NCI-H69 (cell line): ENCODE results near the gene FOLR2.
"Not testable (repeated sequence)": the region's sequence is repeated elsewhere in the genome, so short reads cannot be mapped to it uniquely, and the experiment has no call there.

Experiments
- DNase-seq: peaks from one replicate; lab custom pipeline; 2025; lab: John Stamatoyannopoulos, UW

The FOLR2 gene

DNA sequence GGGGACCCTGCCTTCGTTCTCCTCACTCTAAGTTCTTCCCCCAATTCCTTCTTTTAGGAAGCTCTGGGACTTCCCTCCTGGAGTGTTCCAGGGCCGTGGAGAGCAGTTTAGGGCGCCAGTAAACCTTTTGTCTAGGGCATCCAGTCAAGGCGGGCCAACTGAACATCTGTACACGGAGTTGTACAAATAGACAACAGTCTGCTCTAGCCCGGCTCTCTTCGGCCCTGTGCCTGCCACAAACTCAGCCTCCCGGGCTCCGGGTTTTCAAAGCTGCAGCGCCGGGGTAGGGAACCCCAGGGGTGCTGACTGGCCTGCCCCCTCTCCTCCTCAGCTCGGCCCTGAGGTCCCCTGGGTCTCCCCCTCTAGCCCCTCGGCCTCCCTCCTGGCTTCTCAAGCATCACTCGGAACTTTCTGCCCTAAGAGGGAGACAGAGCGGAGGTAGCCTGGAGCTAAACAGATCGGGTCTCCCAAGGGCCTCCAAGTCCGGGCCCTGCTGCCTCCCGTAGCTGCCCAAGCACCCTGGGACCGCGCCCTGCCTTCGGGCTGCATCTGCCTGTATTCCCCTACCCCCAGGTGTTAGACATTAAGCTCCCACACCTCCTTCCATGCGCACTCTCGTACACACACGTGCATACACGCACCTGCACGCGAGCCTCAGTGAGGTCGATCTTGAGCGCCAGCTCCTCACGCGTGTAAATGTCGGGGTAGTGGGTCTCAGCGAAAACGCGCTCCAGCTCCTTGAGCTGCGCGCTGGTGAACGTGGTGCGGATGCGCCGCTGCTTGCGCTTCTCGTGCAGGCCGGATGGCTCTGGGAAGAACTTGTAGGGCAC lies 24.1 kb downstream of the FOLR2 start:
- peak; percentile 57 for DNase-seq

DNA sequence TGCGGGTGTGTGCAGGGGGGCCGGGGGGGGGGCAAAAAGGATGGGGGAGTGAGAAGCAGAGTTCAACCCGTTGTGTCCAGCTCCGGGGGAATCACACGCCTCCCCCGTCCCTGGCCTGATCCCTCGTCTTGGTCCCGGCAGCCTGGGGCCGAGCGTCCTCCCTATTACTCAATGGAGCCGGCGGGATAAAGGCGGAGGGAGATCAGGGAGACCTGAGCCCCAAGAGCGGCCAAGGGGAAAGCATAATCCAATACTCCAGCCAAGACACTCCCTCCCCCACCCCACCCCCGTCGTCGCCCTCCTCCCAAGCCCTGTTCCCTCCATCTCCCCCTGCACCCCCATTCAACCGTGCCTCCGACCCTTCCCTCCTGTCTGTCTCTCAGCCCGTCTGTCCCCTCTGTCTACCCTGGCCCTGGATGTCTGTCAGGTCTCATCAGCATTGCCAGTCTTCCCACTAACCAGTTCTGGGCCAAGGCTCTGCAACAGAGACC lies 24.7 kb downstream of the FOLR2 start:
- no peak for DNase-seq

DNA sequence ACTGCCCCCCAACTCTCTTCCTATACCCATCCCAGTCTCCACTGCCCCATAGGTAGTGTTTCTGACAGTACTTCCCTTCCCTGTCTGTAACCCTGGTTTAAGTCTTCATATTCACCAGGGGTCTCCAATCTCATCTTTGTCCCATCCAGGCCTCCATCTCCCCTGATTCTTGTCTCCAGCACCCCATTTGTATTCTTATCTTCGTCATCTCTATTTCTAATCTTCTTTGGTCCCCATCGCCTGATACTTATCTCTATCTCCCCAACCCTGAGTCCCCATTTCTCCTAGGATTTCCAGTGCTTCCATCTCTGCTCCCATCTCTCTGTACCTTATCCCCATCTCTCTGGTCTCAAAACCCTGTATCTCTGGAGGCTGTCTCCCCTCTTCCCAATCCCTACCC lies 25.5 kb downstream of the FOLR2 start:
- no peak for DNase-seq

DNA sequence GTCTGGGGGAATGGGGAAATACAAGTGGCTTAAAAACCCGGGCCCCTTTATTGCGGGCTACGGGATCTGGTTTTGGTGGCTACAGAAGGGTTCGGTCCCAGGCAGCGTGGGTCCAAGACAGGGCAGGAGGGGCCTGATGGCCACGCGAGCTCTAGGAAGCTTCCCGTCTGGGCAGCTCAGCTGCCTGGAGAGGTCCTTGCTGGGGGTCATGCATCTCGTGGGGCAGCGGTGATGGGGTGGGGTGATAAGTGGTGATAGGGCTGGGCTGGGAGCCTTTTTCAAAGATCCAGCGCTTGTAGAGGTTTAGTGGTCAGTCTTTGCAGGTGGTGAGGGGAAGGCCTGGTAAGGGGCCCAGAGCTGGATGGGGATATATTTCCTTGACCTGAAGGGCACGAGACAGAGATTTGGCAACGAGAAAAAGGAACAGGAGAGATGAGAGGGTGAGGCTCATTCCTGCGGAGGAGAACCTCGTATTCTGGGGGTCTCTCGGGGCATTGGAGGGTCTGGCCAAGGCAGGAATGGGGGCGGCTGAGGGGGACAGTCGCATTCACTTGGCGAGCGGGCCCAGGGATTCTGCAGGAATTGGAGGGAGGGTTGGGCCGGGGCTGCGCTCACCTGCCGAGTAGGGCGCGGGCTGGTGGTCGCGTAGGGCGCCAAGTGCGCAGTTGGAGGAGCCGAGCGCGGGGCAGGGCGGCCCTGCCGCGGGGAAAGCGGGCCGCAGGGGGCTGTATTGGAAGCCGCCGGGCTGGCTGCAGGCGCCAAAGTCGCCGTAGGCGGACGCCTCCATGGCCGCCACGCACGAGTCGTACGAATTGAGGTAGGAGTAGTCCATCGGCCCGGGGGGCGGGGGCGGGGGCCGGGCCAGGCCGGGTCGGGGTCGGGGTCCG lies 26.8 kb downstream of the FOLR2 start:
- DNase-seq: no peak

DNA sequence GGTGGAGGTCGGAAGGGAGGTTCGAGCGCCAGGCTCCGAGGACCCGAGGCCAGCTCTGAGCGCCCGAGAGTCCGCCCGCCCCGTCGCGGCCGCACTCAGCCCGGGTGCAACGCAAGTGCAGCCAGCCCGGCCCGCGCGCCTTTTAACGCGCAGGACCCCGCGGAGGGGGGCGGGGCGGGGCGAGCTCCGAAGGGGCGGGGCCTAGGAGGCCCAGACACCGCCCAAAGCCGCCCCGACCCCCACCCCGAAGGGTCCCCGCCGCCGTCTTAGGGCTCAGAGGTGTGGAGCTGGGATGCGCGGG lies 27.4 kb downstream of the FOLR2 start, which contains the start of gene PHOX2A:
Gene PHOX2A, minus strand, starts transcription at position 117 of the 301 bp plus-strand sequence. CDS start 172 bp downstream, outside the sequence.
- no peak for DNase-seq

DNA sequence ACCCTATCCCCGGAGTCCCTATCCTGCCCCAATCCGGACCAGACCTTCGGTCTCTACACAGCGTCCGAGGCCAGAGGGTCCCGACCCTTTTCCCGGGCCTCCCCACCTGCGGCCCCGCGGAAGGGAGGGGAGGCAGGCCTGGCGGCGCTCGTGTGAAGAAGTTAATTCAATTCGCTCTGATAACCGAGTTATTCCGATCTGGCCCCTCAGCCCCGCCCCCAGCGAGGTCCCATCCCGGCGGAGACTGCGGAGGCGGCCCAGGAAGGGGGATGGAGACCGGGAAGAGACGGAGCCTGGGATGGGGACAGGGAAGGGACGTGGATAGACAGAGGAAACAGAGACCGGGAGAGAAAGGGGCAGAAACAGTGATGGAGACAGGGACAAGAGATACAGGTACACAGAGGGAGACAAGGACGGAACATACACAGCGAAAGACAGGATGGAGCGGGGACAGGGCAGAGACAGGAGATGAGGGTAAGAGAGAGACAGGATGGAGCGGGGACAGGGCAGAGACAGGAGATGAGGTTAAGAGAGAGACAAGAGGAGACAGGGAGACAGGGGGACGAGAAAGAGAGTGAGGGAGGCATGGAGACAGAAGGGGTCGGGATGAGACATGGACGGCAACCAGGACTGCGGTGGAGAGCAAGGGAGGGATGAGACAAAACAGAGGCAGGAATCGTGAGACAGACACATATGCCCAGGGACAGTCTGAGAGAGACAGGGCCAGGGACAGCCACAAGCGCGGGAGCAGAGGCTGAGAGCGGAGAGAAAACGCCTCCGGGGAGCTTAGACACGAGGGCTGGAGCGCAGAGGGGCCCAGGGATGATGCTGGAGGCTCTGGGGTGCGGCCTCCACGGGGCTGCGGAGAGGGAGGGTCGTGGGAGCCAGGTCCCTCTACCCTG lies 28.0 kb downstream of the FOLR2 start:
- DNase-seq: no peak

DNA sequence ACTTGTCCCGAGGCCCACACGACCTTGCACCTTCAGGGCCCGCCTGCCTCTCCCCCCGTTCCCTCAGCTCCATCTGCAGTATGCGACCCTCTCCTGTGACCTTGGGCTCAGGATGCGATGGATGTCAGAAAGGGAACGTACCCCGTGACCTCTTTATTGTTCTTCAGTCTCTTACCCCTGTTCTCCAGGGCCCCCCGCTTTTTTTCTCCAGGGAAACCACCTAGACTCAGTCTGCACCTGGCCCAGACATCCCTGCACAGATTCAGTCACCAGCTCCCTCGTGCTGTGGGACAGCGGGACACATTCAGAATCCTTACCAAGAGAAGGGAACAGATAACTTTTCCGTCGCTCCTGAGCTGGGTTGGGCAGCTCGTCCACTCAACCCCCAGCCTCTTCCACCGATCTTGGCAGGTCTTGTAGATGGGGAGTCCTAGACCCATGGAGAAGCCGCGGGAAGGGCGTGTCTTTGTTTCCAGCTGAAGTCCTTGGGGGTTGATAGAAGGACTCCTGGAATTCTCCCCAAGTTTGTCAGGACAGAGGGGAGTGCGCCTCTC lies 28.7 kb downstream of the FOLR2 start:
- no peak for DNase-seq

DNA sequence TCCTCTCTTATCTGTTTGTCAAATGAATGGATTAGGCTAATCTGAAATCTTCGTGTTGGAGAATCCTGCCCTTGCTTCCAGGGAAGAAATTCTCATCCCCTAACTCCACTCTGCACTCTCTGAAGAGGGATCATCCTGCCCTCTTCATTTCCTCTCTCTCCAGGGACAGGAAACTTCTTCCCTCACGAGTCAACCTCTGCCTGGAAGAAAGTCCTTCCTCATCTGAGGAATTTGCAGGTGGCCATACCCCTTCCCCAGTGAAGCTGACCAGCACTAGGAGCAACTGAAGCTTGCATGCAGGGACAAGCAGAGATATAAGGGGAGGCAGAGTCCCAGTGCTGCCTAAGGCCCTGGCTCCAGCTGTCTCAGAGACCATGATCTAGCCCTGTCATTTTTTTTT lies 31.0 kb downstream of the FOLR2 start:
- no peak for DNase-seq

DNA sequence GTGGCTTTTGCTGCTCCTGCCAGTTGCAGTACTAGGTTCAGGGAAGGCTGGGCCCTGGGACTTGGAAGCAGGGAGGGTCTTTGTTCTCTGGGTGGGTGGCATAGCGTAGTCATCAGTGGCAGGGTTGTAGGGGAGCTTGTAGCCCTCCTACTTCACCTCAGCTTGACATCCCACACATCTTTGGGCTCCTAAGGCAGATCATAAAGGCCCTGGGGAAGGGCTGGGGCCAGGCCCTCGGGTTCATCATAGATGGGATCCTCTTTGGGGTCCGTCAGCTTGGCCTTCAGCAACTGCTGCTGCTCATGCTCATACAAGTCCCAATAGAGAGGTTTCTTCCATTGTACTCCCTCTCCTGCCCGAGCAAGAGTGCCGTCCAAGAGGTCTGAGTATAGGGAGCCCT lies 33.4 kb downstream of the FOLR2 start:
- no peak for DNase-seq

DNA sequence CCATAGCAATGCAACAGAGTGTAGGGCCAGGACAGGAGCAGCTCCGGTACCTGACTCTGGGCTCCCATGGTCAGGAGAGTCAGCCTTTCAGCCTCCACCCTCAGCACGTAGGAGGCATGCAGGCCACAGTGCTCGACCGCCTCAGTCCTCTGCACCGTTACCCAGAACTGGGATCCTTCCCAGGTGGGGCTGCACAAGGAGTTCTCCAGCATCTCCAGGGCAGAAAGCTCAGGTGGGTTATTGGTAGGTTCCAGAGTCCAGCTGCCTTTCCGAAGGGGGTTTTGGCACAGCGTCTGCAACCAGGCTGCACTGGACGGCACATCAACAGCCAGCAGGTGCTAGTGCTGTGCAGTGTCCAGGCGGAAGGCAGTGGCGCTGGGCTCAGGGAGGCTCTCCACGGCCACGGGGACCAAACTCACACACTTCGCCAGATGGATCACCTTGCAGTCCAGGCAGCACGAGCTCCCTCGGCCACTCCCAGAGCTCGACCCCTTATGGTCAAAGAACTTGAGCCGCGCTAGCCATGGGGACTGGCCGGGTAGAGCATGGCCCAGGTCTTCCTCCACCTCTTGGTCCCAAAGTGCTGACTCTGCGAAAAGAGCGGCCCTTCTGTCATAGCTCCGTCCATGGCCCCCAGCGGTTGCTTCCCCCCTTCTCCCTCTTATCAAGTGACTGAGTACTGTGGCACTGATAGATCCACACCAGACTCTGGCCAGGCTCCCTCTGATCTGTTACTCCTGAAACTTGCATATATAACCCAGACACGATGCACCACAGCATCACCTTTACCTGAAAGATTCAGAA lies 34.3 kb downstream of the FOLR2 start:
- no peak for DNase-seq

DNA sequence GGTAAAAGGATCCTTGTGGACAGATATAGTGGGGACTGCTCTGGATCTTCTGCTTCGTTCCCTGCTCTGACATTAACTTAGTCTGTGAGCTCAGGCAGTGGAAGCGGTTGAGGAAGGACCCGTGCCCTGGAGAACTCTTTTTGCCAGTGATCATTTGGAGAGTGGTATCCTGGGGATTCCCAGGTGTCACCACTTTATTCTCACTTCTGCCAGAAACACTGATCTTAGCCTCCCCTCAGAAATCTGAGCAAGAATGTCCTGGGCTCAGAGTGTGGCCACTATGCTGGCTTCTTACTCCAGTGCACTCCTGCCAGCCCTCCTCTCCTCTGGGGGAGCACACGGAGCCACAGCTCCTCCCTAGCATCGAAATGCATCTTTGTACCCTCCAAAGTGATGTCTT lies 35.0 kb downstream of the FOLR2 start:
- no peak for DNase-seq

DNA sequence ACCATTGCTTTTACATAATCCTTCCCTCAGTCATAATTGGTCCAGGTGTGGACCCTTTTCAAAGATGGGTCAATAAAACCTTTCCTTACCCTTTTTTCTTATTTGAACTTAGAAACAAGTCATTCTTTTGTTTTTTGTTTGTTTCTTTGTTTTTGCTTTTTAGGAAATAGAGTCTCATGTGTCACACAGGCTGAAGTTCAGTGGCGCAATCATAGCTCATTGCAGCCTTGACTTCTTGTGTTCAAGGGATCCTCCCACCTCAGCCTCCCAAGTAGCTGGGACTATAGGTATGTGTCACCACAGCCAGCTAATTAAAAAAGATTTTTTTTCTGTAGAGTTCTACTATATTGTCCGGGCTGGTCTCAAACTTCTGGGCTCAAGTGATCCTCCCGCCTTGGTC lies 36.8 kb downstream of the FOLR2 start:
- no peak for DNase-seq

DNA sequence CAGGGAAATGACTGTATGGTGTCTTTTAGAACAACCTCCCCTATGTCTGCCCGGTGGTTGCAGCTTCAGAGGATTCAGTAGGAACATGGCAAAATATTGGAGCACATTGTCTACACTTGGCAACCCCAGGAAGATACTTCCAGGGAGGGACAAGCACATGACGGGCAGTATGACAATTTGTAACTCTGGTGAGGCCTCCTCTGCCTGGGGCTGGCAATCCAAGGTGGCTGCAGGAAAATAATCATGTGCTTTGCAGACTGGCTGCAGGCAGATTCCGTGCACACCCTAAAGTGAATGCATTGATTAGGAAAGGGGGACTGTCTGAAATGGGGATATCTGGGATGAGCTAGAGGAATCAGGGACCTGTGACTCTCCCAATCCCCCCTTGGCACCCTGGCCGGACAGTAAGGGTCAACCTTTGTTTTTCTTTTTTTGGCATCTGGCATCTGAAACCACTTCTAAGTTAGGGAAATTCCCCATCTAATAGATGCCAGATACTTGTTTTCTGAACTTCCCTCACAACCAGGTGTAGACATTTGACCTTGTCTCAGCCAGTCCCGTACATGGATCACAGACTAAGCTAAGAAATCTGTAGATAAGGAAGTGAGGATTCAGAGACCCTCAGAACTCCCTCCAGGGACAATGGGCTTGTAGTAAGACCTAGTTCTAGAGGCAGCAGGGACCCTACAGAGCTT lies 37.9 kb downstream of the FOLR2 start:
- DNase-seq: no peak

DNA sequence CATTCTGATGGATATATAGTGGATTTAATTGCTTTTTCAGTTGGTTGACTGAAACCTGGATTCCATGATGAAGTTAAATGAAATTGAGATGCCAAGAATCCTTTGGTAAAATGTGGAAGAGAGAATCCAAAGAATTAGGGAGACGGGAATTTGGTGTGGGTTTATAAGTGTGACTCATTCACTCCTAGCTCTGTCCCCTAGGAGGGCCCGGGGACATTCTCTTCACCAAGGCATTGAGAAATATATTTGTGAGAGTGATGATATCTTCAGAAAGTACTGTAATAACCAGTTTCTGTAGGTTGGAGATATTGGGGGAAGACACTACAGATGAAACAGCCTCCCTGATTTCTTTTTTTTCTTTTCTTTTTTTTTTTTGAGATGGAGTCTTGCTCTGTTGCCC lies 41.0 kb downstream of the FOLR2 start:
- no peak for DNase-seq

DNA sequence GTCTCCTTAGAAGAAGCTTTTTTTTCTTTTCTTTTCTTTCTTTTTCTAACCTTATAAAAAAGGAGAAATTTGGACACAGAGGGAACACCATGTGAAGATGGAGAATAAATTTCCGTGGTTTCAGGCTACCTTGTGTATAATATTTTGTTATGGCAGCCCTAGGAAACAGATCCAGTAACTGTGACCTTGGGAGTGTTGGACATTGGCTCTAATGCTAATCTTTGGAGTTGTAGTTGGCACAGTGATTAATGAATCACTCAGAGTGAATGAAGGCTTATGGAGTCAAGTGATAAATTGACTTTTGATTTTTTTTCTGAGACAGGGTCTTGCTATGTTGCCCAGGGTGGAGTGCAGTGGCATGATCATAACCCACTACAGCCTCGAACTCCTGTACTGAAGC lies 42.9 kb downstream of the FOLR2 start:
- DNase-seq: no peak

DNA sequence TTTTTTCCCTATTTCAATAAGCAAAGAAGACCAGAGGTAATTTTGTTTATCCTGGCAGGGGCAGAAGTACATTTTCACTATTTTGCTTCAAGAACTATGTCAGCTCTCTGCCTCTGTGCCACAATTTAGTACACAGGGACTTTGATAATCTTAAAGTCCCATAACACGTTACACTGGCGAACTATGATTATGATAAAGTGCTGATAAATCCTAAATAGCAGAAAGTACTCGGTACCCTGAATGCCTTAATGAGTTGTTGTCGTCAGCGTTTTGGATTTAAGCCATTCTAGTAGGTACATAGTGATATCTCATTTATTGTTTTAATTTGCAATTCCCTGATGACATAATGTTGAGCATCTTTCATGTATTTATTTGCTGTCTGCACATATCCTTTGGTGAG lies 44.0 kb downstream of the FOLR2 start:
- no peak for DNase-seq

DNA sequence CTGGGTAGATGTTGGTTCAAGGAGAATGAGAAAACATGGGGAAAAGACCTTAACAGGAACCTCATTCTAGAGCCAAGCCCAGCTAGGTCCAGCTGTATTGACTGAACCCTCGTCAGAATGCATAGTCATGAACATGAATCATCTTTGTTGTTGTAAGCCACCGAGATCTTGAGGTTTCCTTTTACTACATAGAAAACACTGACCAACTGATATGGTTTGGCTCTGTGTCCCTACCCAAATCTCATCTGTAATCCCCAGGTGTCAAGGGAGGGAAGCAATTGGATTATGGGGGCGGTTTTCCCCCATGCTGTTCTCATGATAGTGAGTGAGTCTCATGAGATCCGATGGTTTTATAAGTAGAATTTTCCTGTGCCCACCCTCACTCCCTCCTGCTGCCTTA lies 46.8 kb downstream of the FOLR2 start:
- DNase-seq: no peak

DNA sequence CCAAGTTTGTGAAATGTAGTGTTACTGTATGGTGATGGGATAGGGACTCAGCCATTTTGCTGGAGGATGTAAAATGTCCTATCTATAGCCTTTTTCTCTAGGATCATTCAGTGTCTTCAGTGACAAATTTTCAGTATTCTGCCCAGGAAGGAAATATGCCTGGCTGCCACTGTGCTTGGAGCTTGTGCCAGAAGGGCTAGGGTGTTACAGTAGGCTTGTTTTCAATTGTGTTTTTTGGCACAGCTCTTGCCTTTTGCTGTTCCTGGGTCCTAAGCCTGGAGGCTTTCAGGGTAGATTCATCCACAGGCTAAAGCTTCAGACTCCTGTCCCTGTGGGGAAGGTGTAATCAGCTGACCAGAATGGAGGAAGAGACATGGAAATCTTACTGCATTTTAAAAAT lies 49.4 kb downstream of the FOLR2 start:
- DNase-seq: peak; percentile 15

DNA sequence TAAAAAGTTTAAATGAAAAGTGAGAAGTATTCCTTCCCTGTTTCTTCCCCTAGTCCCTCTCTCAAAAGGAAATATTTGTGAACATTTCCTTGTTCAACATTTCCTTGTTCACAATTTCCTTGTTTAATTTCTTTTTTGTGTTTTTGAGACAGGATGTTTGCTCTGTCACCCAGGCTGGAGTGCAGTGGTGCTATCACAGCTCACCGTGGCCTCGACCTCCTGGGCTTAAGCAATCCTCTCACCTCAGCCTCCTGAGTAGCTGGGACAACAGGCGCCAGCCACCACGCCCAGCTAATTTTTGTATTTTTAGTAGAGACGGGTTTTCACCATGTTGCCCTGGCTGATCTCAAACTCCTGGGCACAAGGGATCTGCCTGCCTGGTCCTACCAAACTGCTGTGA lies 50.4 kb downstream of the FOLR2 start:
- DNase-seq: not testable (repeated sequence)

DNA sequence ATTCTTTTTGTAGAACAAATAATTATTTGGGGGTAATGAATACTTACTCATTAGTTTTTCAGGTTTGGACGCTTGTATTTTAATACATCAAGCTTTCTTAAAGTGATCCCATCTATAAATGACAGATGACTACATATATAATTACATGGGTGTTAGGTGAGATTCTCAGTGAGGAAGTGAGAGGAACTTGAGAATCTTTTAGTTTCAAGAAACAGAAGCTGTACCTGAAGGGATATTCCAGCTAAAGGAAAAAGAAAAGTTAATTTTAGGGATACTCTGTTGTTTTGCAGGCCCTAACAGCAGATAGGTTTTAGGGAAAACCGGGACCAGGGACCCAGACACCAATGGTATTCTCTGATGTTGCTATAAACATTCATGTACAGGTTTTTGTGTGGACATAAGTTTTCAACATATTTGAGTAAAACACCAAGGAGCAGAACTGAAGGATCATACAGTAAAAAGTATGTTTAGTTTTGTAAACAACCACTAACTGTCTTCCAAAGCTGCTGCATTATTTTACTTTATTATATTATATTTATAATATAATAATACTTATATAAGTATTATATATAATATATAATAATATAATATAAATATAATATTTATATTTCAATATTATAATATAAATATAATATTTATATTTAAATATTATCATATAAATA lies 51.5 kb downstream of the FOLR2 start:
- no peak for DNase-seq
